Mesodermal cell (in vitro differentiated cells): ENCODE measurements around the gene SUDS3.

Experiments
- H3K27ac ChIP-seq: 2 replicates; pipeline ENCODE4 v1.7.0; 2013; ENCODE audit warnings: mild to moderate bottlenecking, low read depth, low read length, moderate library complexity; ENCODE audit not compliant: severe bottlenecking
- H3K36me3 ChIP-seq: 2 replicates; pipeline ENCODE4 v1.7.1; 2013; ENCODE audit warnings: mild to moderate bottlenecking, low read length, moderate library complexity; ENCODE audit not compliant: control insufficient read depth, insufficient read depth
- H3K4me1 ChIP-seq: one replicate; pipeline ENCODE4 v1.7.1; 2013; ENCODE audit warnings: mild to moderate bottlenecking, low read length; ENCODE audit not compliant: insufficient read depth, control insufficient read depth, poor library complexity, severe bottlenecking
- H3K4me3 ChIP-seq: 2 replicates; pipeline ENCODE4 v1.7.0; 2013; ENCODE audit warnings: low read length, control low read depth, mild to moderate bottlenecking; ENCODE audit not compliant: insufficient read depth, poor library complexity, severe bottlenecking; ENCODE audit errors: extremely low read depth
- H3K9me3 ChIP-seq: 2 replicates; pipeline ENCODE4 v1.7.1; 2013; ENCODE audit warnings: mild to moderate bottlenecking, low read length, moderate library complexity; ENCODE audit not compliant: control insufficient read depth
- WGBS, 2 experiments: methylation state at CpG; one replicate each; pipeline ENCODE4 v1.1.5; 2013; ENCODE audit warnings: missing lambda C conversion rate in 2 of 2; ENCODE audit not compliant: insufficient coverage in 2 of 2; 5-methylcytosine and 5-hydroxymethylcytosine counted together

Gene SUDS3

DNA sequence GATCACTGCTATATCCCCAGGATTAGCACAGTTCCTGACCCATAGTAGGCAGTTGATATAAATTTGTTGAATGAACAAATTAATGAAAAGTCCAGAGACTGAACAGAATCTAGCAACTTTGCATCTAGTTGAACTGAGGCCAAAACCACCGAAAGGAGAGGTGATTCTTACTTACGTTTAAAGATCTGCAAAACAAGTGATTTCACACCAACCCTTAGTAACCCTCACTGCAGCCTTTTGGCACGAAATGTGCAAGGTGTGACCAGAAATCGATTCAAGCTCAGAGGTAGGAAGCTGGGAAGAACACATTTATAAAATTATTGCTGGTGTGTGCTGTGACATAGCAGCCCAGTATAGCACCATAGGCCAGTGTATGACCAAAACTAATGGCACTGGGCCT, 70.8 kb downstream of the SUDS3 start:
- 51 to 63% methylated on average over 2 of the region's 4 CpGs for WGBS, 2 experiments
- H3K9me3 ChIP-seq = no peaks in the 10 kb centered on the region
- no peaks in the 10 kb centered on the region for H3K36me3 ChIP-seq
- no peak overlapping the region for H3K4me3 ChIP-seq
- no peaks in the 10 kb centered on the region for H3K4me1 ChIP-seq
- no peak overlapping the region for H3K27ac ChIP-seq

- H3K36me3 ChIP-seq = no peaks in the 10 kb centered on the region
- no peaks in the 10 kb centered on the region for H3K9me3 ChIP-seq
- no peak overlapping the region for H3K27ac ChIP-seq
- 100% methylated on average over 1 of the region's 1 CpG for WGBS, 2 experiments
- no peaks in the 10 kb centered on the region for H3K4me1 ChIP-seq
- H3K4me3 ChIP-seq = no peak overlapping the region
Measured at GRCh38 chr12:118448341-118448740, 72.0 kb downstream of the SUDS3 start.

DNA sequence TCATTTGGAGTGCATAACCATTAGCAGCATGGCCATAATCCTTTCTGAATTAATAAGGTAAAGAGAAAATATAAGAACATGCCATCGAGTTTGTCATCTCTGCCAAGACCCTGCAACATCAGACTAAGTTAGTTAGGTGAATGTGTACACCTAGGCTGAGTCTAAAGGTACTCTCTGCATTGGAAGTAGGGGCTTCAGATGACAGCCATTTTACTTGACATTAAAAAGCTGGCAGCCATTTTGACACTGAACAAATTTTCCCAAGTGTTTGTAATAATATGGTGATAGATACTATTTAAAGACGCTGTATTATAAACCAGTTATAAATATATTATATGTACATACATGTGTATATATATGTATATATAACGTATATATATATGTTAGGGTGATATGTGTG, 79.0 kb downstream of the SUDS3 start:
- Histone ChIP-seq H3K27ac (no peak overlapping the region), H3K36me3 (no peaks in the 10 kb centered on the region), H3K4me3 (no peak overlapping the region), H3K9me3 (peaks cover 4% of the 10 kb centered on the region), H3K4me1 (no peaks in the 10 kb centered on the region)
- 83% methylated on average over 1 of the region's 3 CpGs; no CpG with 5 or more reads in 1 of the 2 experiments for WGBS, 2 experiments

GRCh38 chr12:118456741-118457140, 80.4 kb downstream of the SUDS3 start:
- no peak overlapping the region for H3K27ac ChIP-seq
- H3K9me3 ChIP-seq = peaks cover 4% of the 10 kb centered on the region
- H3K4me3 ChIP-seq = no peak overlapping the region
- no peaks in the 10 kb centered on the region for H3K4me1 ChIP-seq
- H3K36me3 ChIP-seq = no peaks in the 10 kb centered on the region

GRCh38 chr12:118459110-118459509, 82.8 kb downstream of the SUDS3 start:
- 93 to 96% methylated on average over 4 of the region's 4 CpGs for WGBS, 2 experiments
- H3K36me3 ChIP-seq = no peaks in the 10 kb centered on the region
- peaks cover 4% of the 10 kb centered on the region for H3K9me3 ChIP-seq

DNA sequence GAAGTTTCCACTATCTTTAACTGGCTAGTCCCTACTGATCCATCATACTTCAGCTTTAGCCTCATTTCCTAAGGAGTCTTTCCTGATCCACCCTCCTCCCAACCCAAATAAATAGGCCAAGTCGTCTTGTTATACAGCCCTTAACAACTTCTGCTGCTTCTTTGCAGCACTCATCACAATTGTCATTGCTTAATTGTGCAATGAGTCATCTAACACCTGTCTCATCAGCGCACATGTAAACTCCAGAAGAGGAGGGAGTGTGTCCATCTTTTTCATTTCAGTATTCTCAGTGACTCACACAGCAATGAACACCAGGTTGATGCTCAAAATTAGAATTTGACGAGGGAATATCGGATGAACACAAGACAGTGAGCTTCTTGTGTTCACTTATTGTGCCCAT, 87.3 kb downstream of the SUDS3 start:
- WGBS, 2 experiments = 81 to 87% methylated on average over 3 to 4 of the region's 4 CpGs
- Histone ChIP-seq H3K9me3 (peaks cover 9% of the 10 kb centered on the region), H3K4me3 (no peak overlapping the region), H3K27ac (no peak overlapping the region), H3K4me1 (no peaks in the 10 kb centered on the region), H3K36me3 (no peaks in the 10 kb centered on the region)

More at GRCh38 chr12:118459110-118459509, 82.8 kb downstream of the SUDS3 start:
- H3K4me3 ChIP-seq = no peak overlapping the region
- no peaks in the 10 kb centered on the region for H3K4me1 ChIP-seq
- H3K27ac ChIP-seq = no peak overlapping the region

GRCh38 chr12:118465706-118466105, 89.4 kb downstream of the SUDS3 start:
- no peaks in the 10 kb centered on the region for H3K4me1 ChIP-seq
- H3K27ac ChIP-seq = no peak overlapping the region
- no peak overlapping the region for H3K4me3 ChIP-seq
- no CpG with 5 or more reads among the region's 1 CpG for WGBS, 2 experiments
- no peaks in the 10 kb centered on the region for H3K36me3 ChIP-seq
- H3K9me3 ChIP-seq = peaks cover 5% of the 10 kb centered on the region
